ENCODE results near the gene RBFOX2. TPM values are rescaled to one million over a fixed set of nuclear protein-coding genes. Genes with fewer than 3 reads are reported as not detected.
"Not testable (repeated sequence)": the region's sequence is repeated elsewhere in the genome, so short reads cannot be mapped to it uniquely, and the experiment has no call there.

The RBFOX2 gene
- total and polyA plus RNA-seq, 12 donors = 15.7 to 86.6 (median 69.8) TPM

DNA sequence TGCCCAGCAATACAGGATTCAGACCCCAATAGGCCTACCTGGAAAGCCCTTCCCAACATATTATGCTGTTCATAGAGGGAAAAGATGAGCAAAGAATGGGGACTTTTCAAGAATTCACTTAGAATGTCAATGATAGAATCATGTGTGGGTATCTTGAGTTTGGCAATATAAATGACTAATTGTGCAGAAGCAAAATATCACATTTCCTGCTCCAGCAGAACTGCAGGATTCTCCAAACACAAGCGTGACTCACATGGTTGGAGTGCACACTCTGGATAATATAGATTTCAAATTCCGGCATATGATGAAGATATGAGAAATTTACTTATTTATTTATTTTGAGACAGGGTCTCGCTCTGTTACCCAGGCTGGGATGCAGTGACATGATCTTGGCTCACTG is 323.5 kb downstream of the RBFOX2 start:
- Histone ChIP-seq H3K36me3 (replicated peaks in 1 of 2) (no peaks in the 10 kb centered on the region), H3K27ac (no peak overlapping the region), H3K27me3 (no peaks in the 10 kb centered on the region), H3K4me3 (no peak overlapping the region), H3K4me1 (replicated peaks in 1 of 2) (no peaks in the 10 kb centered on the region), H3K9me3 (replicated peaks in 1 of 3) (no peaks in the 10 kb centered on the region)
- TF ChIP-seq POLR2A (IDR thresholded peaks at IDR 0.05) = no peak
- intact Hi-C loops (cut with DNase I) = no loop called here
- WGBS, 4 donors = 95 to 98% (median 97%) methylated on average over 3 of the region's 3 CpGs
- DNase-seq = no peak

DNA sequence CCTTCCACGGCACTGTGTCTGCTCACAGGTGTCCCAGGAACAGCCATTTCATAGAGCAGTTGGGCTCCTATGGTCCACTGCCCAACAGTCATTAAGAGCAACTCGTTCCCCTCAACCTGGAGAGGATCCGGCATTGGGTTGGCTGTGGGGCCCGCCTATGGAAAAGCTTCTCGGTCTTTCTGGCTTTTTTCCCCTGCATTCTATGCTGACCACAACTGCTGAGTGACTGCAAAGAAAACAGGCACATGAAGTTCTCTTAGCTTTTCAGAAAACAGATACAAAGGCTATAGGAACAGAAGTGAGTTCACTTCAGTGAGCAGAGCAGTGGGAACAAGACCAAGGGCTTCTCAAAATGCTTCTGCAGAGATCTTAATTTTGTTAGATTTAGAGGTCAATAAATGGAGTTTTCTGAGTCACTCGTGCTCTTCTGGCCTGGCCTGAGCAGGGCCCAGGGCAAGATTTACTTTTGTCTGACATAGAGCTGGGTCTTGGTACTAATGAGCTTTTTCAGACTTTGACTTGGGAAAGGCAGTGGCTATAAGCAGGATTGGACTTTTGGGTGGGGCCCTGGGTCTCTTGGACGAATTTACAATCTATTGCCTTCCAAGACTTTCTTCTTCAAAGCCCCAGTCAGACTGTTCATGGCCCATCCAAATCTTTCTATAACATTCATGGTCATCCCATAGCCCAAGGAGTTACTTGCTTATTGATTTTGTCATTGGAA is 324.6 kb downstream of the RBFOX2 start:
- H3K9me3 ChIP-seq (replicated peaks in 1 of 3) = no peaks in the 10 kb centered on the region
- H3K27me3 ChIP-seq = no peaks in the 10 kb centered on the region
- intact Hi-C loops (cut with DNase I) = no loop called here
- H3K27ac ChIP-seq = no peak overlapping the region
- no peaks in the 10 kb centered on the region for H3K36me3 ChIP-seq (replicated peaks in 1 of 2)
- TF ChIP-seq, protein P1, sequence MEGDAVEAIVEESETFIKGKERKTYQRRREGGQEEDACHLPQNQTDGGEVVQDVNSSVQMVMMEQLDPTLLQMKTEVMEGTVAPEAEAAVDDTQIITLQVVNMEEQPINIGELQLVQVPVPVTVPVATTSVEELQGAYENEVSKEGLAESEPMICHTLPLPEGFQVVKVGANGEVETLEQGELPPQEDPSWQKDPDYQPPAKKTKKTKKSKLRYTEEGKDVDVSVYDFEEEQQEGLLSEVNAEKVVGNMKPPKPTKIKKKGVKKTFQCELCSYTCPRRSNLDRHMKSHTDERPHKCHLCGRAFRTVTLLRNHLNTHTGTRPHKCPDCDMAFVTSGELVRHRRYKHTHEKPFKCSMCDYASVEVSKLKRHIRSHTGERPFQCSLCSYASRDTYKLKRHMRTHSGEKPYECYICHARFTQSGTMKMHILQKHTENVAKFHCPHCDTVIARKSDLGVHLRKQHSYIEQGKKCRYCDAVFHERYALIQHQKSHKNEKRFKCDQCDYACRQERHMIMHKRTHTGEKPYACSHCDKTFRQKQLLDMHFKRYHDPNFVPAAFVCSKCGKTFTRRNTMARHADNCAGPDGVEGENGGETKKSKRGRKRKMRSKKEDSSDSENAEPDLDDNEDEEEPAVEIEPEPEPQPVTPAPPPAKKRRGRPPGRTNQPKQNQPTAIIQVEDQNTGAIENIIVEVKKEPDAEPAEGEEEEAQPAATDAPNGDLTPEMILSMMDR (IDR thresholded peaks at IDR 0.05) = no peak
- TF ChIP-seq POLR2A (IDR thresholded peaks at IDR 0.05) = no peak
- no peak overlapping the region for H3K4me3 ChIP-seq
- DNase-seq = peak in 1 of 7 donors; percentile 13
- 76 to 84% (median 83%) methylated on average over 6 to 7 of the region's 7 CpGs for WGBS, 4 donors
- H3K4me1 ChIP-seq (replicated peaks in 1 of 2) = no peaks in the 10 kb centered on the region

DNA sequence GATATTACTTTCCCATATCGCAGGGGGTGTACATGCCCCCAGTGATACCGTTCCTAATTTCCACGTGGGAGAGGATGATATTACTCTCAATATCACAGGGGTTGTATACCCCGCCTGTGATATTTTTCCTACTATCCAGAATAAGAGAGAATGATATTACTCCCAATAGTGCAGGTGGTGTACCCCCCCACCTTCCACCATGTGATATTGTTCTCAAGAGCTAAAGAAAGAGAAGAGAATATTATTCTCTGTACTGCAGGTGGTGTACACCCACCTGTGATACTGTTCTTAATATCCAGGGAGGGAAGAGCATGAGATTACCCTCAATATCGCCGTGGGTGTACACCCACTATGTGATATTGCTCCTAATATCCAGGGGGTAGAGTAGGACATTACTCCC is 328.8 kb downstream of the RBFOX2 start:
- H3K4me3 ChIP-seq; DNase-seq; H3K27ac ChIP-seq; H3K36me3 ChIP-seq (replicated peaks in 1 of 2); intact Hi-C loops (cut with DNase I); H3K9me3 ChIP-seq (replicated peaks in 1 of 3); H3K27me3 ChIP-seq; H3K4me1 ChIP-seq (replicated peaks in 1 of 2): not testable (repeated sequence)
- WGBS, 4 donors = 75 to 81% (median 77%) methylated on average over 5 to 6 of the region's 6 CpGs

DNA sequence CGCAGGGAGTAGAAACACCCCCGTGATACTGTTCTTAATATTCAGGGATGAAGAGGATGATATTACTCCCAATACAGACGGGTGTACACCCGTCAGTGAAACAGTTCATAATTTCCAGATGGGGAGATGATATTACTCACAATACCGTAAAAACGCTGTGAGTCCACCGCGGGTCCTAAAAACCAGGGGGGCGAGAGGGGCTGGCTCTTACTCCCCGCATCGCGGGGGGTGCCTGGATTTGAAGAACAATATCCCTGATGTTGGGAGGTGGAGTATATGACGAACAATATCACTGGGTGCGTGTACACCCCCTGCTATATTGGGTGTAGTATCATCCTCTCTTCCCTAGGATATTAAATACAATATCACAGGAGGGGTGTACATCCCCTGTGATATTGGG is 331.5 kb downstream of the RBFOX2 start:
- H3K4me1 ChIP-seq (replicated peaks in 1 of 2) = no peaks in the 10 kb centered on the region
- WGBS, 4 donors = 74 to 83% (median 75%) methylated on average over 14 of the region's 14 CpGs

DNA sequence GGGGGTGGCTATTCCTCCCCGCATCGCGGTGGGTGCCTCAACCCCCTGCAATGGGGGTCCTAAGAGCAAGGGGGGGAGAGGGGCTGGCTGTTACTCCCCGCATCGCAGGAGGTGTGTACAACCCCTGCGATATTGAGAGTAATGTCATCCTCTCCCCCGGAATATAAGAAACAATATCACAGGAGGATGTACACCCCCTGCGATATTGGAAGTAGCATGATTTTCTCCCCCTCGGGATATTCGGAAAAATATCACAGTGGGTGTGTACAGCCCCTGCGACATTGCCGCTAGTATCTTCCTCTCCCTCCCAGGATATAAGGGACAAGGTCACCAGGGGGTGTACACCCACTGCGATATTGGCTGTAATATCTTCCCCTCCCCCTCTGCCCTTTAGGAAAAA is 333.4 kb downstream of the RBFOX2 start:
- Histone ChIP-seq H3K9me3 (replicated peaks in 1 of 3) (no peaks in the 10 kb centered on the region), H3K4me3 (no peak overlapping the region), H3K36me3 (replicated peaks in 1 of 2) (no peaks in the 10 kb centered on the region), H3K4me1 (replicated peaks in 1 of 2) (no peaks in the 10 kb centered on the region), H3K27ac (no peak overlapping the region), H3K27me3 (no peaks in the 10 kb centered on the region)
- DNase-seq = no peak
- intact Hi-C loops (cut with DNase I) = no loop called here
- 75 to 91% (median 81%) methylated on average over 6 to 13 of the region's 13 CpGs for WGBS, 4 donors
- no peak for TF ChIP-seq POLR2A (IDR thresholded peaks at IDR 0.05)
- TF ChIP-seq, protein P1 (IDR thresholded peaks at IDR 0.05) = no peak

More for the DNA sequence above, 331.5 kb downstream of the RBFOX2 start:
- no peak for TF ChIP-seq POLR2A (IDR thresholded peaks at IDR 0.05)
- TF ChIP-seq, protein P1 (IDR thresholded peaks at IDR 0.05) = no peak
- Histone ChIP-seq H3K36me3 (replicated peaks in 1 of 2) (no peaks in the 10 kb centered on the region), H3K27me3 (no peaks in the 10 kb centered on the region), H3K4me3 (no peak overlapping the region), H3K27ac (no peak overlapping the region), H3K9me3 (replicated peaks in 1 of 3) (no peaks in the 10 kb centered on the region)
- intact Hi-C loops (cut with DNase I) = no loop called here
- no peak for DNase-seq

All from adrenal gland (tissue), 12 donors.